HG02981 (cell line): ENCODE results near the gene TYW1.
"Not testable (repeated sequence)": the region's sequence is repeated elsewhere in the genome, so short reads cannot be mapped to it uniquely, and the experiment has no call there.

Experiments
- ATAC-seq: cut with Tn5 transposase; IDR thresholded peaks from one replicate; pipeline ENCODE4 v1.9.1; 2021; ENCODE audit warnings: mild to moderate bottlenecking, moderate library complexity; ENCODE audit not compliant: unreplicated experiment

Gene TYW1

DNA sequence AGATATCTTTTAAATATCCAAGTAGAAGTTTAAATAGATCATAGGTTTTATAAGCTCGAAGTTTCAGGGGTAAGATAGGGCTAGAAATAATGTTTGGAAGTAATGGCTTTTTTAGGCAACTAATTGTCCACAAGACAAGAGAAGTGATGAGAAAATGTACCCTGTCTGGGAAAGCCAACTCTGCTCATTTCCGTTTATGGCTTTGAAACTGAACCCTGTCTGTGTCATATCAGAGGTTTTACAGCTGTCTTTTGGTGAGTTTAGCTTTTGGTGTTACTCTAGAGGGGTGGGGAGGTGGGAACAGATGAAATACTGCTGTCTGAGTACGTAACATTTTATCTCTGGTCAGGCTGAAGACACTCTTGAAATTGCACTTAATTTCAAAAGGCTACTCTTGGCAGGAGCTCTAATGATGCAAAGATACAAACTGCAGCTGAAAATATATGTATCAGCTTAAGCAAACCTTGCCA is 189.1 kb downstream of the TYW1 start:
- ATAC-seq, result peak; percentile 84

DNA sequence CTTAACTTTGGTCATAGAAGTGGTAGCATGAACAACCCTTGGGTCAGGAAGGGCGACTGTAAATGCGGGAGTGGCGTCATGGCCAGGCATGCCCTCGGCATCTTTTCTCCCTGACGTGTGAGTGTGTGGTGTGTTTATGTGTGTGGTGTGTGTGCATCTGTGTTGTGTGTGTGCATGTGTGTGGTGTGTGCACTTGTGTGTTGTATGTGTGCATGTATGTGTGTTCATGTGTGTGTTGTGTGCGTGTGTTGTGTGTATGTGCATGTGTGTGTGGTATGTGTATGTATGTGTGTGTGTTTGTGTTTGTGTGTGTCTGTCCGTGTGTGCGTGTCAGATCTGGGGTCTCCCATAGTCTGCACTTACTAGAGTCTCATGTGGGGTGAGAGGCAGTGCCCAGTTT is 192.5 kb downstream of the TYW1 start:
- not testable (repeated sequence) for ATAC-seq

DNA sequence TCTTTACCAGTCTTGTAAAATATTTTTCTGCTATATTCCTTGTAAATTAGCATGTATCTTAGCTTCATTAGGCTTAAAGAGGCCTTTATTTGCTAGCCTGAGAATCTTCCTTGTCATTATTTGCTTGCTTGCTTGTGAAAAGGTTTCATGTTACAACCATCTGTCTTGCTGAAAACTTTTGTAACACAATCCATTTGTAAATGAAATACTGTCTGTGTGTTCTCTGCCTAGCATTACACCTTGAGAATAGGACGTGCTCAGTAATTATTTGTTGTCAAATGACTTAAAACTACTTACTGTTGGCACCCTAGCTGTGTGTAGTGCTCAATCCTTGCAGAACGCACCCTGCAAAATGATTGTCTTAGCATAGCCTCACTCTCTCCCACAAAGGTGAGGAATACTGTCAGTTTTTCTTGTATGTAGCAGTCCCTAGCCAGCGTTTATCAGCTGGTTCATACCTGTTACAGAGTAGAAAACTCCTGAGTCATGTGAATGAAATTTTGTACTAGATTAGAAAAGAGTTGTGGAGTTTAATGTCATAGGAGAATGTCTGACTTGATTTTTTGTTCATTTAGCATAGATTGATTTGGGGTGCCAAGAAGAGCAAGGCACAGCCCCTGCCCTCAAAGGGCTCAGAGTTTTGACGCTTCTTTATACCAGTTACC is 193.3 kb downstream of the TYW1 start:
- ATAC-seq, result not testable (repeated sequence)

DNA sequence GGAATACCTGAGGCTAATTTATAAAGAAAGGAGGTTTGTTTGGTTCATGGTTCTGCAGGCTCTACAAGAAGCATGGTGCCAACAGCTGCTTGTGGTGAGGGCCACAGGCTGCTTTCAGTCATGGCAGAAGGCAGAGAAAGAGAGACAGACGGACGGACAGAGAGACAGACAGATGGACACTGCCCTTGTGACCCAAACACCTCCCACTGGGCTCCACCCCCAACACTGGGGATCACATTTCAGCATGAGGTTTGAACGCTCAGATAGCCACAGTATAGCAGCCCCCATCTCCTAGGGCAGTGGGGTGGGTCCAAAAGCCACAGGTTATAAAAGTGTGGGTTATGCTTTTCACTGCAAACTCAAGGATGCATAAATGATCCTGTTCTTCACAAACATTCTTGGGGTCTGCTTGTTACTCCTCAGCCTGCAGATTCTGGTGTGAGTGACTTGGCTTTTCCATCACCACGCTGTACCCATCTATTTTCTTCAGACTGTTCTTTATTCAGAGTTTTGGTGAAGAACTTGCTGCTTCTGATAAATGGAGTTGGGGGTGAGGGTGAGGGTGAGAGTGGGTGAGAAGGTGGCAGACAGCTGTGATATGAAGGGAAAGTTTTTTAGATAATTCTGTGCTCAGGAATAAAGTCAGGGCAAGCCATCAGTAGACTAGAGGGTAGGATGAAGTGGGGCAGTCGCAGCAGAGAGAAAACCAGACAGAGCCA is 194.5 kb downstream of the TYW1 start:
- ATAC-seq, result not testable (repeated sequence)

DNA sequence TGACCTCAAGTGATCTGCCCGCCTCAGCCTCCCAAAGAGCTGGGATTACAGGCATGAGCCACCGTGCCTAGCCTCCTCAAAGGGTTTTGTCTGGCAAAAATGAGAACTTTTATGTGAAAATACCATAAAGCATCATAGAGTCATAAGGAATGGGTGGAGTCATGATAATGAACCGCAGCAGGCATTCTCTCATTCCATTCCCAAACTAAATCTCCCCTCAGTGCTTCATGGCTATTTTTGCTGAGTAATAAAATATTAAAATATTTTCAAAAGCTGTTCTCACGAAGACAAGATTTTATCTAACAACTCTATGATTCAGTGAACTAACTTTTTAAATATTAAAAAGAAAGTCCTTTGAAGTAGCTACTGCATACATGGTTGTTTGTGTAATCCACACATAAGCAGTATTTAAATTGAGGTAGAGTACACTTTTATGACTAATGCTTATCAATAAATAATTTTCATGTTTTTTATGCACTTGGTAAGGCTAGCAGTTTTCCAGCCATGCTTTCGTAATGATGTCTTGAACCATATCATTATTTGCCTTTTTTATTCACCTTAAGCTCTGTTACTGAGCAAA is 195.6 kb downstream of the TYW1 start:
- not testable (repeated sequence) for ATAC-seq

DNA sequence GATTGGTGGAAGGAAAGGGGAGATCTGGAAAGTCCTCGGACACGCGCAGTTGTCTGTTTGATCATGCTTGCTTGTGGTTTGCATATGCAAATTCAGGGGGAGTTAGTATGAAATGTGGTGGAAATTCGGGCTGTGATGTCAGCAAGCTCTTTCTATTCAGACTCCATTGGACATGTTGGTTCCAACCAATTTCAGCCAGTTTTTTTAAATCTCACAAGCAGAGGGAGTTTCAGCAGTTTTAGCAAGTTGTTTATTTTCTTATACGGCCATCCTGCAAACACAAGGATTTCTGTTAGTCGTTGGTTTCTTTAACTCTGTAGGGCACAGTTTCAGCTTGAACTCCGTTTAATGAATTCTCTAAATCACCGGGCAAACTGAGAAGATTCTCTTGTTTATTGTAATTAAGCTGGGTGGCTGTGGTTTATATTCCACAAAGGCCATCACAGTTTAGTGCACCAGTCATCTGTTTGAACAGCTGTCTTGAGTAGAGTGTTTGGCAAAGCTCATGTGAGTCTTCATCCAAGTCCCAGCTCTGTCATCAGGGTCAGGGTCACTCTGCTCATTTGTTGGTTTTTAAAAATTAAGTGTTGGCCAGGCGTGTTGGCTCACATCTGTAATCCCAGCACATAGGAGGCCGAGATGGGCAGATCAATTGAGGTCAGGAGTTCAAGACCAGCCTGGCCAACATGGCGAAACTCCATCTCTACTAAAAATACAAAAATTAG is 196.4 kb downstream of the TYW1 start:
- not testable (repeated sequence) for ATAC-seq

DNA sequence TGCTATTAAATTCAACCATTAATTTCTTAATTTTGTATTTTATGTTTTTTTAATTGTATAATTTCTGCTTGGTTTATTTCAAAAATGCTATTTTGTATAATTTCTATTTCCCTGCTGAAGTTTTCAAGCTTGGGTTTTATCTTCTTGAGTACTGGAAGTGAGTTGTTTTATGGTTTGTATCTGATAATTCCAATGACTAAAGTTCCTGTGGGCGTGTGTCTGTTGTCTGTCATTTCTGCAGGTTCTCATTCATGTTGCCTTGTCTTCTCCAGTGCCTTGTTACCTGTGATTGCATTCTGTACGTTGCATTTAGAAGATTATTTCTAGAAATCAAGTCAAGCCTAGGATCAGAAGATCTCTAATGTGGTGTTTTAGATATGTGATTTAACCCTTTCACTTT is 199.5 kb downstream of the TYW1 start:
- ATAC-seq, result not testable (repeated sequence)

DNA sequence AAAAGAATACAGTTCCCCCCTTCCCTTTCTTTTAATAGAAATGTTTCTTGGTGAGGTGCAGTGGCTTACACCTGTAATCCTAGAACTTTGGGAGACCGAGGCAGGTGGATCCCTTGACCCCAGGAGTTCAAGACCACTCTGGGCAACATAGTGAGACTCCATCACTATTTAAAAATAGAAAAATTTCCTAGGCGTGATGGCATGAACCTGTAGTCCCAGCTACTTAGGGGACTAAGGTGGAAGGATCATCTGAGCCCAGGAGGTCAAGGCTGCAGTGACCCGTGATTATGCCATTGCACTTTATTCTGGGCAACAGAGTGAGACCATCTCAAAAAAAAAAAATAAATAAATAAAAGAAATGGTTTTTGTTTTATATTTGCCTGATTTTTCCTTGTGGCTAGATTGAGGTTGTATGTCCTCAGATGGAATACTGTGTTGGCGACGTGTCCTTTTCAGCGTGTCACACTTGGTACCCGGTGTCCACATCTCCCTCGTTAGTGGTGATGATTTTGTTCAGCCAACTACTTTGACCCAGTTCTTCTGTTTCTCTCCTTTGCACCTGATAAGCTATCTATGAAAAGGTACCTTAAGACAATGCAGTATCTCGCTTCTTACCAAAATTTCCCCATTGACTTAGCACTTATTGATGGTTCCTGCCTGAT is 202.4 kb downstream of the TYW1 start:
- not testable (repeated sequence) for ATAC-seq

DNA sequence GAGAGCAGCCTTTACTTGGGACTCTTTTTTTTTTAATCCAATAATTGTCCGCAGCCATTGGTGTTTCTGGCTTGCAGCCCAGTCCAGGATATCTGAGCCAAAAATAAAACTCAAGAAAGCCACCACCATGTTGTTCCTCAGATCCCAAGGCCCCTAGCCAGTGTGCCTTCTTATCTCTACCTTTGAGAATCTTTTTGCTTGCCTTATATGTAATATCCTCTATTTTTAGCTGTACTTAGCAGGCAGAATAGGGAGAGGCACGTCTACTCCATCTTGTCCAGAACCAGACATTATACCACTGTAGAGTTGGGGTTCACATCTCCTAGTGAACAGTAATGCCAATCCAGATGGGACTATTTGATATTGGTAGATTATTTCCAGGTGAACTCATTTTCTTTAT is 209.1 kb downstream of the TYW1 start:
- not testable (repeated sequence) for ATAC-seq

DNA sequence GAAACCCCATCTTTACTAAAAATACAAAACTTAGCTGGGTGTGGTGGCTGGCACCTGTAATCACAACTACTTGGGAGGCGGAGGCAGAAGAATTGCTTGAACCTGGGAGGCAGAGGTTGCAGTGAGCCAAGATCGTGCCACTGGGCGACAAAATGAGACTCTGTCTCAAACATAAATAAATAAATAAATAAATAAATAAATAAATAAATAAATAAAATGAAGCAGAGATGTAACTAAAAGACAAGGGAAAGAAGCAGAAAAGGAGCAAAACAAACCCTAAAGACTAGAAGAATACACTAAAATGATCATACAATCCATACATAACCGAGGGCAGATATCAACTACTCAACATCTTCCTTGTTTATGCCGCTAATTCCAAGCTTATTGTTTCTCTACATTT is 209.8 kb downstream of the TYW1 start:
- no peak for ATAC-seq

DNA sequence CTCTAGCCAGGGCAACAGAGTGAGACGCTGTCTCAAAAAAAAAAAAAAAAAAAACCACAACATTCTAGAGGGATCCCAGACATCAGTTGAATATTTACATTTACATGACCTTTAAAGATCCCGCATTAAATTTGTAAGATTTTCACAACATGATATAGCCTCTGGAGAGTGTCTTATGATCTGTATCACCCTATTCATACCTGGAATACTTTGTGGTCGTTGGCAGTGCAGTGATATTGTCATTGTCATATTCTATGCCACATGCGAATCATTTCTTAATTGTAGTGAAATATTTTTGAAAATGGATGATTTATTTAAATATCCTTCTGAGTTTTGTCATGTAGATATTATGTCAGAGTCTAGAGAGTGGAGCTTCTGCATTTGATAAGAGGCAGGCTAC is 212.0 kb downstream of the TYW1 start:
- not testable (repeated sequence) for ATAC-seq

DNA sequence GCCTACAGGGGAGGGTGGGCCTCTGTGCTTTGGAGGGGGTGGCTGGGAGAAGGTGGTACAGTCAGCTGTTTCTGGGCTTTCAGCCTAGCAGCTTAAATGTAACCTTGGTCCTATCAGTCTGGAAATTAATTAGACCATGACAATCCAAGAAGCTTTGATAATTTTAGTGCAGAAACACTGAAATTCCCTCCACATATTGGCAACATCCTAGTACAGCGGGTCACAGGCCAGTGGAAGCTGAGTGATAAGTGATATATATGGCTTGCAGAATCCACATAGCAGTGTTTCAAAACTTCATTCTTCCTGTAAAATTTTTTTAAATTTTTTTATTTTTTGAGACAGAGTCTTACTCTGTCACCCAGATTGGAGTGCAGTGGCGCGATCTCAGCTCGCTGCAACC is 212.6 kb downstream of the TYW1 start:
- ATAC-seq, result no peak

DNA sequence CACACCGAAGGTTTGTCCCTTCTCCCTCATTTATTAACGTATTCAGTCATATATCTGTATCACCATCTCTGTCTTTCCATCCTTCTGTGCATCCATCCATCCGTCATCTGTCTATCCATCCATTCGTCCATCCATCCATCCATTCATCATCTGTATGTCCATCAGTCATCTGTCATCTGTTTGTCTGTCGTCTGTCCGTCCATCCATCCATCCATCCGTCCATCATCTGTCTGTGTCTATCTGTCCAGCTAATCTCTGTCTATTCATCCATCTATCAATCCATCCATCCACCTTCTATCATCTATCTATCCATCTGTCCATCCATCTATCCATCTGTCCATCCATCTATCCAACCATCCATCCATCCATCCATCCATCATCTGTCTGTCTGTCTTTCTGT is 213.9 kb downstream of the TYW1 start:
- ATAC-seq, result no peak

DNA sequence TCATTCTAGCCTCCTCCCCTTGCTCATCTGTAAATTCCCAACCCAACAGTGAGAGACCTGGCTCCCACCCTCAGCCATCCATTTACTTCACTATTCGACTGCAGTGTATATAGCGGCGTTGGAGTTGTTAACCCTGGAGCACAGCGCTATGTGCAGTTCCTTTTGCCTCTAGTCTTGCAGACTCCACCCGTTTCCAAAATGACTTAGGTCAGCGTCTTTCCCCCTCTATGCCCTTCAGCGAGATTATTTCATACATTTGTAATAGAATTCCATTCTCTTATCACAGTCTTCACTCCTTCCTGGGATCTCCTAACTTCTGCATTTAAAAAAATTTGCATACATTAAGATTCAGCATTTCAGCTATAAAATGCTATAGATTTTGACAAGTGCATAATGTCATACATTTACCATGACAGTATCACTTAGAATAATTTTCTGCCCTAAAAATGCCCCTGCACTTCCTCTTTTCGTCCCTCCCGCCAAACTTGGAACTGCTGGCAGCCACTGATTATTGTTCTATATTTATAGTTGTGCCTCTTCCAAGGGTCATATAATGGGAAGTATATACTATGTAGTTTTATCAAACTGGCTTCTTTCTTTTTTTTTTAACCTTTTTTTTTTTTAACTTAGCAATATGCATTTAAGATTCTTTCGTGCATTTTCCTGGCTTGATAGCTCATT is 215.2 kb downstream of the TYW1 start:
- ATAC-seq, result not testable (repeated sequence)

DNA sequence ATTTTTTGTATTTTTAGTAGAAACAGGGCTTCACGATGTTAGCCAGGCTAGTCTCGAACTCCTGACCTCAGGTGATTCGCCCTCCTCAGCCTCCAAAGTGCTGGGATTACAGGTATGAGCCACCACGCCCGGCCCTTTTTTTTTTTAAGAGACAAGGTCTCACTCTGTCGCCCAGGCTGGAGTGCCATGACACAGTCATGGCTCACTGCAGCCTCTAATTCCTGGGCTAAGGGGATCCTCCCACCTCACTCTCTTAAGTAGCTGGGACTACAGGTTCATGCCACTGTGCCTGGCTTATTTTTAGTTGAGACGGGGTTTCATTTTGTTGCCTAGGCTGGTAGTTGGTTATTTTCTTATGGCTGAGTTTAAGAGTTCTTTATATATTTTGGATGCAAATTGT is 216.4 kb downstream of the TYW1 start:
- not testable (repeated sequence) for ATAC-seq

DNA sequence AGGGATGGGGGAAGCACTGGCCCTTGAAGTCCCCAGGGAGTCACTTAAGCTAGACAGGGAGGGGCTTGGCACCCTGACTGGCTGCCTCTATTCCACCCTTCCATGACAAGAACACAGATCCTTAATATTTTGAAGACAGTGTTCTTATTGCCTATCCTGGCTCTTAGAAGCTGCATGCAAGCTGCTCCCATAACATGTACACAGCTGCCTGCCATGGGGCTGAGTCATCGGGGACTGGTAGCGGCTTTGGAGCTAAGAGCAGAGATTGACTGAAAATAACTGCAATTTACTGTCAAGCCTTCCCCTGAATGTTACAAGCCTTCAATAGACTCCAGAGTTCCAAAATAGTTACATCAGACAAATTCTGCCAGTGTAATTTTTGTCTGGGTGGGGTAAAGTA is 226.9 kb downstream of the TYW1 start:
- not testable (repeated sequence) for ATAC-seq

DNA sequence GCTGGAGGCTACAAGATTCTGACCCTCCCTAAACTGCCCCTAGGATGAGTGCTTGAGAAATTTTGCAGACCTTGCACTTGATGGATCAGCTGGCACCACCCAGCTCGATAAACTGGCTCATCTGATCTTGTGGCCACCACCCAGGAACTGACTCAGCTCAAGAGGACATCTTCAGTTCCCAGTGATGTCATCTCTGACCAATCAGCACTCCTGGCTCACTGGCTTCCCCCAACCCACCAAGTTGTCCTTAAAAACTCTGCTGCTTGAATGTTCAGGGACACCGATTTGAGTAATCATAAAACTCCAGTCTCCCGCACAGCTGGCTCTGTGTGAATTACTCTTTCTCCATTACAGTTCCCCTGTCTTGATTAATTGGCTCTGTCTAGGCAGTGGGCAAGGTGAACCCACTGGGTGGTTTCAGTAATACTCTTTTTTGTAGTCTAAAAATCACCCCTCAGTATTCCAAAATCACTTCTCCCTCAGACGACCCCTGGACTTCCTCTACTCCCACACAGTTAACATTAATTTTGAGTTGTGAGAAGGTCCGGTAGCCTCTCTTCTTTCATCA is 229.8 kb downstream of the TYW1 start:
- not testable (repeated sequence) for ATAC-seq

DNA sequence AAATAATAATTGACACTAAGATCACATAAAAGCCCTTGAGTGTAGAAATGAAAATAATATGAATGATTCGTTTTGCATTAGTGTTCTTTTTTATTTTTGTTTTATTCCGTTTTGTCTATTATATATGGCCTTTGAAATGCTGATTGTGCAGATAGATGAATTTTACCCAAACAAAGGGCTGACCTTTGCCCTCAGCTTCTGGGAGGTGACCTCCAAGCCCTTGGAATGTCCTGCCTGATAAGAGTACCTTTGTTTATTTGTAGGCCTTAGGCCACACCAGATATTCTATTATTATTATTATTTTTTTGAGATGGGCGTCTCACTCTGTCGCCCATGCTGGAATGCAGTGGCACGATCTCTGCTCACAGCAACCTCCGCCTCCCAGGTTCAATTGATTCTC is 230.3 kb downstream of the TYW1 start:
- not testable (repeated sequence) for ATAC-seq

DNA sequence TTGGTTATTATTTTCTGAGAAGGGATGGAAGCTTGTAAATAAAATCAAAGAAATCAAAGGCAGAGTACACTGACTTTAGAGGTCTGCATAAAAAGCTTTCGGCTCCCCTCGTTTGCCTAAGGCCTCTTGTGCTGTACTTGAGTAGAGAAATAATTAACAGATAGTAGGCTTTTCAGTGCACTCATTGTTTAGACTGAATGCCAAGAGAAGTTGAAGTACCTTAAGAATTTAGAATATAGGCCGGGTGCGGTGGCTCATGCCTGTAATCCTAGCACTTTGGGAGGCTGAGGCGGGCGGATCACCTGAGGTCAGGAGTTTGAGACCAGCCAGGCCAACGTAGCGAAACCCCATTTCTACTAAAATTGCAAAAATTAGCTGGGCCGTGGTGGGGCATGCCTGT is 232.4 kb downstream of the TYW1 start:
- not testable (repeated sequence) for ATAC-seq

DNA sequence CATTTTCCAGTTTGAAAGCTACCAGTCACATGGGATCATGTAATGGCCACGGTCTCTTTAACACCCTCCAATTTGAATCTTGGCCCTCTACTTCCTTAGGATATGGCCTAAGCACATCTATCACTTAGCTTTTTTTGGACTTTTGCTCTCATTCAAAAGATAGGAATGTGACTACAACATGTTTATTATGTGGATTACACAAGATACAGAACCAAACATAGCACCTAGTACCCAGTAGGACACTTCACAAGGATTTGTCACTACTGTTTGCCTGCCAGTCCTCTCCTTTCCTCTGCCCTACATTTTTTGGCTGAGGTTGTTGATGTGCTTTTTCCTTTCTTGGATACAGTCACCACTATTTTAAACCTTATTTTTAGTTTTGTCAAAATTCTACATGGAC is 233.4 kb downstream of the TYW1 start:
- not testable (repeated sequence) for ATAC-seq
